K562 (cell line): Measurements from ENCODE around the gene FTL. TPM values are rescaled to one million over a fixed set of nuclear protein-coding genes. Genes with fewer than 3 reads are reported as not detected.

ENCODE experiments used
- ATF1 ChIP-seq, 2 experiments: fragments of 450-650 bp in 1 of 2; IDR thresholded peaks; 2 replicates each; pipeline ENCODE4 v1.6.1; 2016; ENCODE audit warnings: missing compliant biosample characterization in 1 of 2, missing genetic modification characterization in 1 of 2
- CBFA2T3 ChIP-seq: fragments of 450-650 bp; IDR thresholded peaks from 2 replicates; pipeline ENCODE4 v1.6.1; 2017
- COPS2 ChIP-seq: fragments of 450-650 bp; conservative IDR thresholded peaks from 2 replicates; pipeline ENCODE4 v1.6.1; 2016; ENCODE audit warnings: mild to moderate bottlenecking, moderate library complexity
- DNMT1 ChIP-seq: fragments of 450-650 bp; IDR thresholded peaks from 2 replicates; pipeline ENCODE4 v1.6.1; 2016; ENCODE audit warnings: antibody characterized with exemption, mild to moderate bottlenecking
- EP300 ChIP-seq: IDR thresholded peaks from 2 replicates; pipeline ENCODE4 v1.6.1; 2012; ENCODE audit warnings: low read length, improper control_type of control experiment
- GABPB1 ChIP-seq: sonication (generic); formaldehyde crosslinking; IDR thresholded peaks from 2 replicates; pipeline ENCODE4 v1.8.0; 2022; ENCODE audit warnings: mild to moderate bottlenecking, missing genetic modification reagents
- LEF1 ChIP-seq: fragments of 450-650 bp; IDR thresholded peaks from 2 replicates; pipeline ENCODE4 v1.6.1; 2016; ENCODE audit warnings: mild to moderate bottlenecking
- MAZ ChIP-seq, 2 experiments: fragments of 450-650 bp in 1 of 2; sonication (generic) in 1 of 2; formaldehyde crosslinking; IDR thresholded peaks in 1 of 2; conservative IDR thresholded peaks in 1 of 2; 2 replicates each; pipeline versions ENCODE4 v1.4.0 to v1.5.0; 2020; ENCODE audit warnings: mild to moderate bottlenecking in 1 of 2, missing genetic modification reagents in 1 of 2
- MTA2 ChIP-seq: fragments of 450-650 bp; IDR thresholded peaks from 2 replicates; pipeline ENCODE4 v1.6.1; 2016; ENCODE audit warnings: low read depth
- MYBL2 ChIP-seq, 2 experiments: fragments of 450-650 bp in 1 of 2; sonication (generic) in 1 of 2; formaldehyde crosslinking in 1 of 2; IDR thresholded peaks; 2 replicates each; pipeline versions ENCODE4 v1.6.1 to v1.8.1; 2017 to 2022; ENCODE audit warnings: borderline replicate concordance in 1 of 2, inconsistent platforms in 1 of 2, low read depth in 1 of 2, mild to moderate bottlenecking in 1 of 2, missing genetic modification reagents in 1 of 2, moderate library complexity in 1 of 2
- NCOA6 ChIP-seq: fragments of 450-650 bp; IDR thresholded peaks from 2 replicates; pipeline ENCODE4 v1.6.1; 2017; ENCODE audit warnings: mild to moderate bottlenecking
- NFE2 ChIP-seq: IDR thresholded peaks from 2 replicates; pipeline ENCODE4 v1.6.1; 2014; ENCODE audit warnings: antibody characterized with exemption, low read depth
- POLR2AphosphoS5 ChIP-seq: IDR thresholded peaks from 2 replicates; pipeline ENCODE4 v1.6.1; 2011; ENCODE audit warnings: mild to moderate bottlenecking, low read depth, low read length, moderate library complexity; ENCODE audit not compliant: control insufficient read depth, insufficient read depth
- RAD51 ChIP-seq: fragments of 450-650 bp; IDR thresholded peaks from 2 replicates; pipeline ENCODE4 v1.7.1; 2016; ENCODE audit warnings: low read depth, mild to moderate bottlenecking, borderline replicate concordance
- SIN3B ChIP-seq: fragments of 450-650 bp; IDR thresholded peaks from 2 replicates; pipeline ENCODE4 v1.6.1; 2017; ENCODE audit warnings: low read depth, mild to moderate bottlenecking, moderate library complexity
- SP1 ChIP-seq: sonication (generic); formaldehyde crosslinking; IDR thresholded peaks from 2 replicates; pipeline ENCODE4 v1.8.1; 2022; ENCODE audit warnings: mild to moderate bottlenecking, missing genetic modification reagents
- TAF15 ChIP-seq: fragments of 200-400 bp; formaldehyde crosslinking; IDR thresholded peaks from 2 replicates; pipeline ENCODE4 v1.6.1; 2017; ENCODE audit warnings: mild to moderate bottlenecking, low read depth, low read length, moderate library complexity
- TAL1 ChIP-seq: fragments of 450-650 bp; IDR thresholded peaks from 2 replicates; pipeline ENCODE4 v1.6.1; 2016; ENCODE audit warnings: mild to moderate bottlenecking
- XRCC5 ChIP-seq: fragments of 200-400 bp; formaldehyde crosslinking; IDR thresholded peaks from 2 replicates; pipeline ENCODE4 v1.6.1; 2017; ENCODE audit warnings: low read depth, mild to moderate bottlenecking, low read length
- ZNF146 ChIP-seq: IDR thresholded peaks from one replicate; pipeline ENCODE4 v1.6.1; 2018; ENCODE audit warnings: missing compliant biosample characterization; ENCODE audit not compliant: unreplicated experiment
- ZZZ3 ChIP-seq: fragments of 450-650 bp; IDR thresholded peaks from 2 replicates; pipeline ENCODE4 v1.6.1; 2016; ENCODE audit warnings: antibody characterized with exemption, mild to moderate bottlenecking, moderate library complexity
- polyA plus RNA-seq, 8 experiments: library from polyadenylated mRNA; depleted of rRNA in 4 of 8; stranded (reverse) in 5 of 8; unstranded in 3 of 8; fragments of >200 nt; fragmentation: Nextera tagmentation in 2 of 8; fragmentation: Illumina TruSeq in 1 of 8; extraction: Ambion mirVana in 2 of 8; extraction: Trizol in 1 of 8; gene quantifications; 2 replicates each; pipeline versions ENCODE4 v1.2.1 to v1.2.3, GENCODE V29; 2011 to 2014; ENCODE audit warnings: inconsistent platforms in 1 of 8, missing spikeins in 1 of 8
- total RNA-seq, 7 experiments: library from RNA; depleted of rRNA in 6 of 7; stranded (reverse); fragments of >200 nt in 6 of 7; fragmentation: Illumina TruSeq in 2 of 7; extraction: Trizol in 2 of 7; gene quantifications; 2 replicates each; pipeline versions ENCODE4 v1.2.1 to v1.2.3, GENCODE V29; 2011 to 2021; ENCODE audit warnings: low replicate concordance in 1 of 7
- TF ChIP-seq, protein P1 (sequence below): sonication (generic); formaldehyde crosslinking; IDR thresholded peaks from 2 replicates; pipeline ENCODE4 v1.5.0; 2020; ENCODE audit warnings: missing genetic modification reagents
- TF ChIP-seq, protein P2 (sequence below): sonication (generic); formaldehyde crosslinking; IDR thresholded peaks from 2 replicates; pipeline ENCODE4 v1.9.0; 2022; ENCODE audit warnings: mild to moderate bottlenecking, missing genetic modification reagents
- TF ChIP-seq, protein P3 (sequence below): fragments of 450-650 bp; formaldehyde crosslinking; IDR thresholded peaks from 2 replicates; pipeline ENCODE4 v1.4.0; 2022; ENCODE audit warnings: mild to moderate bottlenecking, moderate library complexity
- TF ChIP-seq, protein P4 (sequence below): fragments of 200-800 bp; sonication (Bioruptor generic); IDR thresholded peaks from 2 replicates; pipeline ENCODE4 v1.6.1; 2017; ENCODE audit warnings: missing genetic modification characterization, missing compliant biosample characterization

Gene FTL
- total and polyA plus RNA-seq, 9 of the 15 experiments (the other 6 are each of a cell fraction or from before 2014, with no cell fraction given) = 1,231 to 27,415 (median 3,965) TPM

DNA sequence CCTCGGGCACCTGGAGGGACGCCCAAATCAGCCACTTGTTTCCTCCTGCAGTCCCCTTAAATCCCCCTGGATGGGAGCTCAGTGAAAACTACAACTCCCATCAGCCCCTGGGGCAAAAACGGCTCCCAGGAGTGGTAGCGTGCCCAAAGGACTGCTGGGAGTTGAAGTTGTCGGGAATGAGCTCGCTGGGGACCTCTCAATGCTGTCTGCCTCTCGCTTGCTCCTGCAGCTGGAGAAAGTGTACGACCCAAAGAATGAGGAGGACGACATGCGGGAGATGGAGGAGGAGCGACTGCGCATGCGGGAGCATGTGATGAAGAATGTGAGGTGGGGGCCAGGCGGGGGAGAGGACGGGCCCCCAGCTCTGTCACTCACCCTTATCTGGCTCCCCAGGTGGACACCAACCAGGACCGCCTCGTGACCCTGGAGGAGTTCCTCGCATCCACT, 46.3 kb upstream of the FTL start (continued):
- TF ChIP-seq XRCC5 (peak; percentile 27; the same call in 1 of the 2 replicates), TAF15 (no peak), ZZZ3 (no peak), GABPB1 (CRISPR knock-in tag) (peak; percentile 39; the same call in 1 of the 2 replicates), NCOA6 (no peak), NFE2 (no peak), ATF1 (CRISPR knock-in tag; IDR thresholded peaks at IDR 0.05) (no peak), ATF1 (tag; IDR thresholded peaks at IDR 0.05) (peak; percentile 42; the same call in 1 of the 2 replicates), POLR2AphosphoS5 (no peak), SP1 (CRISPR knock-in tag) (peak; percentile 64), ZNF146 (CRISPR knock-in tag) (no peak), RAD51 (peak; percentile 58; the same call in 1 of the 2 replicates), CBFA2T3 (peak; percentile 67), SIN3B (no peak), TAL1 (peak; percentile 53; the same call in 1 of the 2 replicates), COPS2 (no peak), DNMT1 (0 out of 2 replicates have a peak, but pooled peaks have one; percentile 58), EP300 (0 out of 2 replicates have a peak, but pooled peaks have one; percentile 26), MYBL2 (IDR thresholded peaks at IDR 0.05; ENCODE audit: low read depth) (no peak), MYBL2 (CRISPR knock-in tag; IDR thresholded peaks at IDR 0.05; ENCODE audit: borderline replicate concordance) (no peak), MTA2 (0 out of 2 replicates have a peak, but pooled peaks have one; percentile 43), LEF1 (0 out of 2 replicates have a peak, but pooled peaks have one; percentile 15), MAZ (CRISPR knock-in tag; conservative IDR thresholded peaks at IDR 0.05 in 1 of 2, IDR thresholded peaks at IDR 0.05 in 1 of 2) (peak; percentile 66 to 81; a peak in 3 of 4 replicates)
- TF ChIP-seq, protein P1, sequence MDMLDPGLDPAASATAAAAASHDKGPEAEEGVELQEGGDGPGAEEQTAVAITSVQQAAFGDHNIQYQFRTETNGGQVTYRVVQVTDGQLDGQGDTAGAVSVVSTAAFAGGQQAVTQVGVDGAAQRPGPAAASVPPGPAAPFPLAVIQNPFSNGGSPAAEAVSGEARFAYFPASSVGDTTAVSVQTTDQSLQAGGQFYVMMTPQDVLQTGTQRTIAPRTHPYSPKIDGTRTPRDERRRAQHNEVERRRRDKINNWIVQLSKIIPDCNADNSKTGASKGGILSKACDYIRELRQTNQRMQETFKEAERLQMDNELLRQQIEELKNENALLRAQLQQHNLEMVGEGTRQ (CRISPR knock-in tag) = no peak
- TF ChIP-seq, protein P2, sequence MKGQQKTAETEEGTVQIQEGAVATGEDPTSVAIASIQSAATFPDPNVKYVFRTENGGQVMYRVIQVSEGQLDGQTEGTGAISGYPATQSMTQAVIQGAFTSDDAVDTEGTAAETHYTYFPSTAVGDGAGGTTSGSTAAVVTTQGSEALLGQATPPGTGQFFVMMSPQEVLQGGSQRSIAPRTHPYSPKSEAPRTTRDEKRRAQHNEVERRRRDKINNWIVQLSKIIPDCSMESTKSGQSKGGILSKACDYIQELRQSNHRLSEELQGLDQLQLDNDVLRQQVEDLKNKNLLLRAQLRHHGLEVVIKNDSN (CRISPR knock-in tag) = peak; percentile 53; the same call in 1 of the 2 replicates
- TF ChIP-seq, protein P3, sequence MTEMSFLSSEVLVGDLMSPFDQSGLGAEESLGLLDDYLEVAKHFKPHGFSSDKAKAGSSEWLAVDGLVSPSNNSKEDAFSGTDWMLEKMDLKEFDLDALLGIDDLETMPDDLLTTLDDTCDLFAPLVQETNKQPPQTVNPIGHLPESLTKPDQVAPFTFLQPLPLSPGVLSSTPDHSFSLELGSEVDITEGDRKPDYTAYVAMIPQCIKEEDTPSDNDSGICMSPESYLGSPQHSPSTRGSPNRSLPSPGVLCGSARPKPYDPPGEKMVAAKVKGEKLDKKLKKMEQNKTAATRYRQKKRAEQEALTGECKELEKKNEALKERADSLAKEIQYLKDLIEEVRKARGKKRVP = no peak
- TF ChIP-seq, protein P4, sequence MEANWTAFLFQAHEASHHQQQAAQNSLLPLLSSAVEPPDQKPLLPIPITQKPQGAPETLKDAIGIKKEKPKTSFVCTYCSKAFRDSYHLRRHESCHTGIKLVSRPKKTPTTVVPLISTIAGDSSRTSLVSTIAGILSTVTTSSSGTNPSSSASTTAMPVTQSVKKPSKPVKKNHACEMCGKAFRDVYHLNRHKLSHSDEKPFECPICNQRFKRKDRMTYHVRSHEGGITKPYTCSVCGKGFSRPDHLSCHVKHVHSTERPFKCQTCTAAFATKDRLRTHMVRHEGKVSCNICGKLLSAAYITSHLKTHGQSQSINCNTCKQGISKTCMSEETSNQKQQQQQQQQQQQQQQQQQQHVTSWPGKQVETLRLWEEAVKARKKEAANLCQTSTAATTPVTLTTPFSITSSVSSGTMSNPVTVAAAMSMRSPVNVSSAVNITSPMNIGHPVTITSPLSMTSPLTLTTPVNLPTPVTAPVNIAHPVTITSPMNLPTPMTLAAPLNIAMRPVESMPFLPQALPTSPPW (CRISPR knock-in tag) = peak; percentile 93
